SK-N-SH treated with all-trans-retinoic acid at 6 μM for 48 hours (cell line): ENCODE data around the gene DXO.
"Not testable (repeated sequence)": the region's sequence is repeated elsewhere in the genome, so short reads cannot be mapped to it uniquely, and the experiment has no call there.

Experiments used
- ARNTL ChIP-seq: fragments of 450-650 bp; formaldehyde crosslinking; IDR thresholded peaks from 2 replicates; pipeline ENCODE4 v1.5.0; 2020; ENCODE audit warnings: low read depth, mild to moderate bottlenecking, moderate library complexity, borderline replicate concordance
- BACH2 ChIP-seq: fragments of 250-450 bp; sonication (Bioruptor Pico); IDR thresholded peaks from 2 replicates; pipeline ENCODE4 v1.9.0; 2021; ENCODE audit warnings: mild to moderate bottlenecking, borderline replicate concordance
- ESRRG ChIP-seq: fragments of 250-450 bp; sonication (Bioruptor Pico); IDR thresholded peaks from 2 replicates; pipeline ENCODE4 v1.6.1; 2021; ENCODE audit warnings: mild to moderate bottlenecking
- ISL1 ChIP-seq: fragments of 250-450 bp; sonication (Bioruptor Pico); IDR thresholded peaks from 2 replicates; pipeline ENCODE4 v2.1.2; 2022; ENCODE audit warnings: mild to moderate bottlenecking, moderate library complexity
- OSR1 ChIP-seq: fragments of 250-450 bp; sonication (Bioruptor Pico); IDR thresholded peaks from 2 replicates; pipeline ENCODE4 v1.8.0; 2022; ENCODE audit warnings: moderate library complexity, mild to moderate bottlenecking, inconsistent platforms
- PATZ1 ChIP-seq: fragments of 250-450 bp; sonication (Bioruptor Pico); IDR thresholded peaks from 2 replicates; pipeline ENCODE4 v1.8.0; 2020; ENCODE audit warnings: mild to moderate bottlenecking, moderate library complexity, borderline replicate concordance
- POU6F1 ChIP-seq: fragments of 250-450 bp; sonication (Bioruptor Pico); IDR thresholded peaks from 2 replicates; pipeline ENCODE4 v1.8.0; 2021; ENCODE audit warnings: low read depth, mild to moderate bottlenecking, moderate library complexity, borderline replicate concordance
- RARB ChIP-seq: fragments of 250-450 bp; sonication (Bioruptor Pico); IDR thresholded peaks from 2 replicates; pipeline ENCODE4 v1.8.0; 2021; ENCODE audit warnings: mild to moderate bottlenecking, moderate library complexity
- TOX ChIP-seq: fragments of 250-450 bp; sonication (Bioruptor Pico); IDR thresholded peaks from 2 replicates; pipeline ENCODE4 v1.8.0; 2021; ENCODE audit warnings: mild to moderate bottlenecking, moderate library complexity, borderline replicate concordance
- ZFP3 ChIP-seq: fragments of 250-450 bp; sonication (Bioruptor Pico); IDR thresholded peaks from 2 replicates; pipeline ENCODE4 v1.5.0; 2020; ENCODE audit warnings: mild to moderate bottlenecking, moderate library complexity
- ZFP30 ChIP-seq: fragments of 450-650 bp; formaldehyde crosslinking; IDR thresholded peaks from 2 replicates; pipeline ENCODE4 v1.5.0; 2022; ENCODE audit warnings: mild to moderate bottlenecking, moderate library complexity
- ZNF70 ChIP-seq: fragments of 450-650 bp; formaldehyde crosslinking; IDR thresholded peaks from 2 replicates; pipeline ENCODE4 v1.5.0; 2020; ENCODE audit warnings: mild to moderate bottlenecking, moderate library complexity
- ZNF8 ChIP-seq: fragments of 450-650 bp; formaldehyde crosslinking; IDR thresholded peaks from 2 replicates; pipeline ENCODE4 v1.5.0; 2020; ENCODE audit warnings: mild to moderate bottlenecking, moderate library complexity

GRCh38 chr6:32004393-32004792 is 32.5 kb upstream of the DXO start:
- not testable (repeated sequence) for TF ChIP-seq ISL1 (CRISPR knock-in tag); ZFP30 (CRISPR knock-in tag); BACH2 (CRISPR knock-in tag); ARNTL; RARB (CRISPR knock-in tag); OSR1 (CRISPR knock-in tag); PATZ1; ZNF70 (CRISPR knock-in tag); TOX; ZNF8 (CRISPR knock-in tag); ZFP3 (CRISPR knock-in tag); POU6F1 (CRISPR knock-in tag); ESRRG (CRISPR knock-in tag)
